K562 (cell line): ENCODE results near the gene SMIM3. TPM values are rescaled to one million over a fixed set of nuclear protein-coding genes. Genes with fewer than 3 reads are reported as not detected.

Experiments
- C11orf30 ChIP-seq: fragments of 450-650 bp; IDR thresholded peaks from 2 replicates; pipeline ENCODE4 v1.6.1; 2016; ENCODE audit warnings: low read depth, mild to moderate bottlenecking
- CBFB ChIP-seq: sonication (generic); formaldehyde crosslinking; IDR thresholded peaks from 2 replicates; pipeline ENCODE4 v1.4.0; 2020; ENCODE audit warnings: mild to moderate bottlenecking, missing genetic modification reagents
- CREB3L1 ChIP-seq: fragments of 450-650 bp; IDR thresholded peaks from 2 replicates; pipeline ENCODE4 v1.6.1; 2014; ENCODE audit warnings: low read depth, mild to moderate bottlenecking, moderate library complexity, borderline replicate concordance
- CTCFL ChIP-seq: IDR thresholded peaks from 2 replicates; pipeline ENCODE4 v1.6.1; 2011; ENCODE audit warnings: borderline replicate concordance, low read depth, mild to moderate bottlenecking, moderate library complexity, low read length; ENCODE audit not compliant: insufficient read depth, poor library complexity, severe bottlenecking
- HNRNPLL ChIP-seq: fragments of 200-400 bp; formaldehyde crosslinking; IDR thresholded peaks from 2 replicates; pipeline ENCODE4 v1.6.1; 2017; ENCODE audit warnings: low read length, low read depth, mild to moderate bottlenecking; ENCODE audit not compliant: poor library complexity, severe bottlenecking
- JUN ChIP-seq, 2 experiments: sonication (generic) in 1 of 2; formaldehyde crosslinking in 1 of 2; IDR thresholded peaks; 2 replicates each; pipeline versions ENCODE4 v1.6.1 to v1.8.0; 2012 to 2022; ENCODE audit warnings: borderline replicate concordance in 2 of 2, mild to moderate bottlenecking in 2 of 2, improper control_type of control experiment in 1 of 2, low read depth in 1 of 2, low read length in 1 of 2, missing genetic modification reagents in 1 of 2
- POLR2G ChIP-seq: fragments of 200-400 bp; formaldehyde crosslinking; IDR thresholded peaks from 2 replicates; pipeline ENCODE4 v1.6.1; 2017; ENCODE audit warnings: low read depth, mild to moderate bottlenecking, antibody characterized with exemption, low read length, moderate library complexity
- POU5F1 ChIP-seq: fragments of 150-350 bp; IDR thresholded peaks from 2 replicates; pipeline ENCODE4 v1.6.1; 2014; ENCODE audit warnings: borderline replicate concordance, low read length, low read depth, mild to moderate bottlenecking; ENCODE audit not compliant: partially characterized antibody
- REST ChIP-seq, 2 experiments: fragments of 450-650 bp; formaldehyde crosslinking in 1 of 2; IDR thresholded peaks; 2 replicates each; pipeline versions ENCODE4 v1.4.0 to v1.6.1; 2014 to 2020; ENCODE audit warnings: mild to moderate bottlenecking in 2 of 2, borderline replicate concordance in 1 of 2, low read depth in 1 of 2
- SUPT5H ChIP-seq: fragments of 450-650 bp; IDR thresholded peaks from 2 replicates; pipeline ENCODE4 v1.6.1; 2016
- XRCC4 ChIP-seq: IDR thresholded peaks from one replicate; pipeline ENCODE4 v1.6.1; 2011; ENCODE audit not compliant: insufficient read depth, insufficient read length; ENCODE audit errors: extremely low read depth
- XRCC5 ChIP-seq: fragments of 200-400 bp; formaldehyde crosslinking; IDR thresholded peaks from 2 replicates; pipeline ENCODE4 v1.6.1; 2017; ENCODE audit warnings: low read depth, mild to moderate bottlenecking, low read length
- ZNF644 ChIP-seq: fragments of 200-800 bp; sonication (Bioruptor generic); IDR thresholded peaks from 2 replicates; pipeline ENCODE4 v1.6.1; 2016; ENCODE audit warnings: low read depth, missing genetic modification characterization, missing compliant biosample characterization
- polyA plus RNA-seq, 8 experiments: library from polyadenylated mRNA; depleted of rRNA in 4 of 8; stranded (reverse) in 5 of 8; unstranded in 3 of 8; fragments of >200 nt; fragmentation: Nextera tagmentation in 2 of 8; fragmentation: Illumina TruSeq in 1 of 8; extraction: Ambion mirVana in 2 of 8; extraction: Trizol in 1 of 8; gene quantifications; 2 replicates each; pipeline versions ENCODE4 v1.2.1 to v1.2.3, GENCODE V29; 2011 to 2014; ENCODE audit warnings: inconsistent platforms in 1 of 8, missing spikeins in 1 of 8
- total RNA-seq, 7 experiments: library from RNA; depleted of rRNA in 6 of 7; stranded (reverse); fragments of >200 nt in 6 of 7; fragmentation: Illumina TruSeq in 2 of 7; extraction: Trizol in 2 of 7; gene quantifications; 2 replicates each; pipeline versions ENCODE4 v1.2.1 to v1.2.3, GENCODE V29; 2011 to 2021; ENCODE audit warnings: low replicate concordance in 1 of 7

The SMIM3 gene
- total and polyA plus RNA-seq, 9 of the 15 experiments (the other 6 are each of a cell fraction or from before 2014, with no cell fraction given): 4.1 to 27.7 (median 13.6) TPM

GRCh38 chr5:150758531-150759333, 19.8 kb upstream of the SMIM3 start, which contains the start of gene DCTN4 (continued):
- peak; percentile 91 for TF ChIP-seq REST (IDR thresholded peaks at IDR 0.05; ENCODE audit: borderline replicate concordance)
- TF ChIP-seq REST (CRISPR knock-in tag; IDR thresholded peaks at IDR 0.05; ENCODE audit: low read depth): peak; percentile 66; the same call in 1 of the 2 replicates
- peak; percentile 93 for TF ChIP-seq C11orf30
- no peak for TF ChIP-seq CBFB (CRISPR knock-in tag)
- peak; percentile 76; the same call in 1 of the 2 replicates for TF ChIP-seq JUN (IDR thresholded peaks at IDR 0.05; ENCODE audit: borderline replicate concordance, low read depth, low read length)
- no peak for TF ChIP-seq JUN (CRISPR knock-in tag; IDR thresholded peaks at IDR 0.05; ENCODE audit: borderline replicate concordance)
- TF ChIP-seq ZNF644 (tag): peak; percentile 82; the same call in 1 of the 2 replicates
- peak; percentile 75 for TF ChIP-seq POLR2G
- TF ChIP-seq POU5F1: peak; percentile 40
- TF ChIP-seq SUPT5H: peak; percentile 91
- peak; percentile 92 for TF ChIP-seq HNRNPLL
- TF ChIP-seq CTCFL: peak; percentile 51
- peak; percentile 100 for TF ChIP-seq CREB3L1
- TF ChIP-seq XRCC4: no peak
- TF ChIP-seq XRCC5: 0 out of 2 replicates have a peak, but pooled peaks have one; percentile 13
